ENCODE results near the gene TRIO. TPM values are rescaled to one million over a fixed set of nuclear protein-coding genes. Genes with fewer than 3 reads are reported as not detected.

The TRIO gene
- total and polyA plus RNA-seq, 8 donors = 84.4 to 151 (median 93.7) TPM

GRCh38 chr5:14200312-14200990 is 57.3 kb downstream of the TRIO start:
- no peak for DNase-seq
- Histone ChIP-seq H3K27ac (no peak overlapping the region), H3K4me1 (peaks cover 27 to 41% of the 10 kb centered on the region in 2 donors), H3K4me3 (no peak overlapping the region), H3K36me3 (no peaks in the 10 kb centered on the region), H3K27me3 (no peaks in the 10 kb centered on the region), H3K9me3 (no peaks in the 10 kb centered on the region)
- no peak for TF ChIP-seq CTCF (IDR thresholded peaks at IDR 0.05)
- ATAC-seq = no peak
- intact Hi-C loops (cut with DNase I) = no loop called here

DNA sequence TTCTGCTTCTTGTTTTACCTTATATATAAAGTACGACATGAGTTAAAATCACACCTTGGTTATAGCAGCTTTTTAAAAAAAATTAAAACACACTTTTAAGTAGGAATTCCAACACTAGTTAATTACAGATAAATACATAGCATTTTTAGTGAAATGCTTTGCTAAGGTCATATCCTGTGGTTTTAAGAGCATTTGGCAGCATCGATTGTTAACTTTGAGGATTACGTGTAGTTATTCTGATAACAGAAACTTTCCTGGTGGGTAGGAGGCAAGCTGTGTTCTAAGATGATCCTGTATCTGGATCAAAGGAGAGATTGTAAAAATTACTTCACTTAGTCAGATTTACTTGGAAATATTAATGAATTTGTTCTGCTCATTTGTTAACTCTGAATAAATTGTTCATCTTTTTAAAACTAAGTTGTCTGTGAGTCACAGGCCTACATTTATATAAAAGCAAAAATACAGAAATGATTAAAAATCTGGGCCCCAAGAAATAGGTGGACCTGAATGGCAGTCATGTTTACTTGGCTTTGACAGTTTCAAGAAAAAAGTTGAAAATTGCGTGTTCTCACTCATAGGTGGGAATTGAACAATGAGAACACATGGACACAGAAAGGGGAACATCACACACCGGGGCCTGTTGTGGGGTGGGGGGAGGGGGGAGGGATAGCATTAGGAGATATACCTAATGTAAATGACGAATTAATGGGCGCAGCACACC is 58.3 kb downstream of the TRIO start:
- no peak overlapping the region for H3K4me3 ChIP-seq
- intact Hi-C loops (cut with DNase I) = no loop called here
- H3K9me3 ChIP-seq = no peaks in the 10 kb centered on the region
- no peaks in the 10 kb centered on the region for H3K27me3 ChIP-seq
- DNase-seq = no peak
- H3K27ac ChIP-seq = no peak overlapping the region
- ATAC-seq = no peak
- no peaks in the 10 kb centered on the region for H3K36me3 ChIP-seq
- H3K4me1 ChIP-seq = peaks cover 28 to 51% of the 10 kb centered on the region in 2 donors
- no peak for TF ChIP-seq CTCF (IDR thresholded peaks at IDR 0.05)

DNA sequence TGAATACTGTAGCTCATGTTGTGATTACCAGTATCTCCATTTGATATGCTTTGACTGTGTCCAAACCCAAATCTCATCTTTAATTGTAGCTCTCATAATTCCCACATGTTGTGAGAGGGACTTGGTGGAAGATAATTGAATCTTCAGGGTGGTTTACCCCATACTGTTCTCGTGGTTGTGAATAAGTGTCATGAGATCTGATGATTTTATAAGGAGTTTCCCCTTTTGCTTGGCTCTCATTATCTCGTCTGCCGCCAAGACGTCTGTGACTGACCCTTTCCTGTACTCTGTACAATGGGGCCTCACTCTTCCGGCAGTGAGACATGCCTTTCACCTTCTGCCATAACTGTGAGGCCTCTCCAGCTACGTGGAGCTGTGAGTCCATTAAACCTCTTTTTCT is 59.3 kb downstream of the TRIO start:
- no peaks in the 10 kb centered on the region for H3K27me3 ChIP-seq
- H3K36me3 ChIP-seq = no peaks in the 10 kb centered on the region
- no peaks in the 10 kb centered on the region for H3K9me3 ChIP-seq
- intact Hi-C loops (cut with DNase I) = no loop called here
- H3K4me3 ChIP-seq = no peak overlapping the region
- DNase-seq = no peak
- H3K4me1 ChIP-seq = peaks cover 23 to 56% of the 10 kb centered on the region in 2 donors
- ATAC-seq = peak; percentile 38
- peak overlapping the region; percentile 33 to 52 for H3K27ac ChIP-seq
- TF ChIP-seq CTCF (IDR thresholded peaks at IDR 0.05) = no peak

DNA sequence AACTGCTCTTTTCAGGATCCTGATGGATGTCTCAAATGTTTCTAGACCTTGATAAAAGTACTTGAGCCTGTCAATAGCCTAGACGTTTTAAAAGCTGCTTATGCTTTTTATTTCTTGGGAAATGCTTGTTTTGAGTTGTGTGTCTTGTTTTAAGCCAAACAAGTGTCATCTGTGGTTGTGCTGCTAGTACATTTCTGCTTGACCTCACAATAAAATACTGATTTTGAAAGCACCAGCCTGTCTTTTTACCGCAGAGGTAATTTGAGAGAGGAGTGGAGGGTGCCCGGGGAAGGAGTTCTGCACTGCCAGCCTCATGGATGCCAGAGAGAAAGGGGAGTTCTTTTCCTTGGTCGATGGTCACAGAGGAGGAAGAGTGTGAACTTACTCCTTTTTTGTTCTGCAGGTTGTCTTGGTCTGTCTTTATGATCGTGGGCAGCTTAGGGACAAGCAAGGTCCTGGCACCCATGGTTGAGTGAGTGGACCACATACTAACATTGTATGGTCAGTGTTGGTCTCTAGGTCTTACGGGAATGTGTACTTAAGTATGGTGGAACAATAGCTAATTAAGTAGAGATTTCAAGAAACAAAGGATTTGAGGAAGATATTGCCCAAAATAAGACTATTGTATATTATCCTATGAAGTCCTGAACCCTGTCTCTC is 61.0 kb downstream of the TRIO start:
- no peak for ATAC-seq
- Histone ChIP-seq H3K4me1 (peaks cover 36 to 73% of the 10 kb centered on the region in 2 donors), H3K27ac (peak overlapping the region; percentile 69 to 77), H3K27me3 (no peaks in the 10 kb centered on the region), H3K36me3 (no peaks in the 10 kb centered on the region), H3K9me3 (no peaks in the 10 kb centered on the region), H3K4me3 (no peak overlapping the region)
- TF ChIP-seq CTCF (IDR thresholded peaks at IDR 0.05) = no peak
- no peak for DNase-seq
- intact Hi-C loops (cut with DNase I) = no loop called here

DNA sequence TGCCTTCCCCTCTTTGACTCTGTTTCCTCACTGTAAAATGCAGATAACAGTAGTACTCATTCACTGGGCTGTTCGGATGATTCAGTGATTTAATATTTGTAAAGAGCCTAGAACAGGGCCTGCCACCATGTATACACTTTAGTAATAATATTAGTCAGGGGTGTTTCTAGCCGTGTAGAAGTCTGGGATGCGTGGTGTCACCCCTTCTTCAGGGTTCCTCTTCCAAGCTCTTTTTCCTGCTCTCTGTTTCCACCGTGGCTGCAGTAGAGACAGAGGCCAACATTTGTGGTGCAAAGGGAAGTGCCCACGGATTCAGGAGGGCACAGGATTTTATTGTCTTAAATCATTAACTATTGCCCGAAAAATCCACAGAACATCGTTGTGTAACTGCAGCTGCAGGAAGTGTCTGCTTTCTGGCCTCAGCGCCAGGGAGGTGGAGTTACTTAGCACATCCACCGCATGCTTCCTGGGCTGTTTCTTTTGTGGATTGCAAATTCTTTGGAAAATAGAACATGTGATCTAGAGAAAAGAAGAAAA is 61.7 kb downstream of the TRIO start:
- no peak for TF ChIP-seq CTCF (IDR thresholded peaks at IDR 0.05)
- H3K36me3 ChIP-seq = no peaks in the 10 kb centered on the region
- peak overlapping the region; percentile 69 to 77 for H3K27ac ChIP-seq
- ATAC-seq (peak; percentile 68), DNase-seq (peak in 3 of 4 donors; percentile 31 to 73 (median 58))
- H3K4me3 ChIP-seq = no peak overlapping the region
- no peaks in the 10 kb centered on the region for H3K27me3 ChIP-seq
- peaks cover 36 to 78% of the 10 kb centered on the region in 2 donors for H3K4me1 ChIP-seq
- intact Hi-C loops (cut with DNase I) = no loop called here
- no peaks in the 10 kb centered on the region for H3K9me3 ChIP-seq

Measured in left lung (tissue), 10 donors.